ENCODE measurements around the gene PPP2R5D.

DNA sequence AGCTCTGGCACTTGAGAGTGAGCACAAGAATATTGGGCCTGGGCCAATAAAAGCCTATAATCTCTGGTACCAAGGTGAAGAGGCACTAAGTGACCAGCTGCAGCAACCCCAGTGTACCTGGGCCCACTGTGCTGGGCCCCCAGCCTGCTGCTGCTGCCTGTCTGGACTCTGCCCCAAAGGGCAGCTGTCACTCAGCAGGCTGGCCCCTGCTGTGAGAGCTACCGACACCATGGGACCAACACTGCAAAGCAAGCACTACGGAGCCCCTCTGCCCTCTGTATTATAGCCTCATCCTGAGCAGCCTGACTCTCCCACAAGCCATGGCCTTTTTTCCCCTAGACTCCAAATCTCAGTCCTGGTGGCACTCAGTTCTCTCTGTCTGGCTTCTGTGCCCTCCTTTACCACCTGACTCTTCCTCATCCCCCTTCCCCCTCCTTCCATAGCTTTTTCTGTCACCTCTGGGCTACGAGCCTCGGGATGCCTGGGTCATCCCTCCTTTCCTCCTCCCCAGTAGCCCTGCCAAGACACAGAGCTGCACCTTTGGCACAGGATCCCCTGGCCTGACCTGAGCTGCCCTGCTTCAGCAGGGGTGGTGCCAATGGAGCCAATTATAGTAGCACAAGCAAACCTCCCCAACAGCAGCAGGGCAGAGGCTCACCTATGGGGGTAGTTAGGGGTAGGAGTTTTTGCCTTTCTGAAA lies 51.3 kb downstream of the PPP2R5D start:
- TF ChIP-seq EP300 (IDR thresholded peaks at IDR 0.05; ENCODE audit: low read depth) (no peak), CTCF (IDR thresholded peaks at IDR 0.05) (no peak), POLR2A (IDR thresholded peaks at IDR 0.05) (no peak), POLR2AphosphoS5 (IDR thresholded peaks at IDR 0.05) (no peak)
